ENCODE data around the gene NBAS. TPM values are rescaled to one million over a fixed set of nuclear protein-coding genes. Genes with fewer than 3 reads are reported as not detected.
"Not testable (repeated sequence)": the region's sequence is repeated elsewhere in the genome, so short reads cannot be mapped to it uniquely, and the experiment has no call there.

Gene NBAS
- total and polyA plus RNA-seq, 2 of the 4 experiments (the other 2 are of a cell fraction) = 22.3 to 105 TPM

GRCh38 chr2:15520346-15520745, 40.8 kb downstream of the NBAS start:
- H3K4ac ChIP-seq (ENCODE audit: low read depth, low read length) = no peak overlapping the region
- H3K56ac ChIP-seq (ENCODE audit: extremely low read depth, insufficient read depth, low read length) = no peak overlapping the region
- no peak overlapping the region for H3K4me2 ChIP-seq (ENCODE audit: low read depth, low read length)
- dilution Hi-C loops (cut with HindIII; ENCODE audit: low sequenced_read_pairs, unreplicated experiment) = no loop called here
- no peak overlapping the region for H3K4me3 ChIP-seq (ENCODE audit: insufficient read depth, low read depth, low read length)
- peaks cover 7% of the 10 kb centered on the region; the same call in 1 of the 2 replicates for H3K36me3 ChIP-seq (ENCODE audit: control insufficient read depth, insufficient read depth, low read length)
- H2BK15ac ChIP-seq (ENCODE audit: low read depth, low read length) = no peak overlapping the region
- no peak for TF ChIP-seq POLR2A (IDR thresholded peaks at IDR 0.05; ENCODE audit: low read depth, low read length)
- no peak for TF ChIP-seq CEBPB (IDR thresholded peaks at IDR 0.05; ENCODE audit: low read depth, low read length)
- TF ChIP-seq FOS (IDR thresholded peaks at IDR 0.05; ENCODE audit: low read depth, low read length) = no peak
- TF ChIP-seq NFE2L2 (IDR thresholded peaks at IDR 0.05; ENCODE audit: low read depth, low read length) = no peak
- ChIA-PET POLR2A (ENCODE audit: unreplicated experiment) (no interaction called here), CTCF (no interaction called here)
- H3K27me3 ChIP-seq (ENCODE audit: control insufficient read depth, insufficient read depth, low read length) = no peaks in the 10 kb centered on the region
- no peak overlapping the region for H4K8ac ChIP-seq (ENCODE audit: low read depth in 2 of 2, low read length in 2 of 2)
- no peak overlapping the region for H4K91ac ChIP-seq (ENCODE audit: insufficient read depth, low read depth, low read length)
- H2BK20ac ChIP-seq (ENCODE audit: low read depth, low read length) = no peak overlapping the region
- H2BK5ac ChIP-seq (ENCODE audit: low read depth, low read length, poor library complexity, severe bottlenecking) = no peak overlapping the region
- H3K4me1 ChIP-seq (ENCODE audit: control insufficient read depth, insufficient read depth, low read length) = no peaks in the 10 kb centered on the region
- DNase-seq (no peak), ATAC-seq (ENCODE audit: low read depth) (no peak)
- no peaks in the 10 kb centered on the region for H4K20me1 ChIP-seq (ENCODE audit: insufficient read depth, low read length)
- H3K79me1 ChIP-seq (ENCODE audit: low read depth in 1 of 2, low read length in 2 of 2) = peaks cover 0 to 4% of the 10 kb centered on the region in 2 experiments; a peak in 2 of 4 replicates
- H2AFZ ChIP-seq (replicated peaks; ENCODE audit: low read length, poor library complexity) = no peak overlapping the region
- peaks cover 8% of the 10 kb centered on the region; the same call in 1 of the 2 replicates for H3K9me1 ChIP-seq (ENCODE audit: insufficient read depth, low read length)
- no peak overlapping the region for H3K14ac ChIP-seq (replicated peaks; ENCODE audit: low read depth, low read length)
- H4K5ac ChIP-seq (ENCODE audit: low read depth, low read length) = no peak overlapping the region
- H2BK120ac ChIP-seq (ENCODE audit: low read depth, low read length) = no peak overlapping the region
- in situ Hi-C loops (cut with MboI; ENCODE audit: low sequenced_read_pairs) = no loop called here
- H2AK5ac ChIP-seq (ENCODE audit: low read depth, low read length) = no peak overlapping the region
- BruUV-seq (replicated peaks) = no TSS peak
- H3K18ac ChIP-seq (ENCODE audit: low read depth, low read length) = no peak overlapping the region
- H3K9me3 ChIP-seq (ENCODE audit: control insufficient read depth, insufficient read depth, low read length) = no peaks in the 10 kb centered on the region
- no peak overlapping the region for H3K23ac ChIP-seq (ENCODE audit: low read depth, low read length)
- intact Hi-C loops (cut with micrococcal nuclease) = no loop called here
- no peak overlapping the region for H2AK9ac ChIP-seq (replicated peaks; ENCODE audit: low read depth, low read length, poor library complexity)
- no peak overlapping the region for H3K9ac ChIP-seq (ENCODE audit: low read depth, low read length)
- WGBS, 2 experiments (ENCODE audit: extremely low coverage in 2 of 2, insufficient read length in 1 of 2) = no CpG with 5 or more reads among the region's 5 CpGs
- H3K27ac ChIP-seq (ENCODE audit: insufficient read depth, low read length) = no peak overlapping the region

- H4K5ac ChIP-seq (ENCODE audit: low read depth, low read length); H3K56ac ChIP-seq (ENCODE audit: extremely low read depth, insufficient read depth, low read length); H3K9me3 ChIP-seq (ENCODE audit: control insufficient read depth, insufficient read depth, low read length); BruUV-seq (replicated peaks); H3K4me1 ChIP-seq (ENCODE audit: control insufficient read depth, insufficient read depth, low read length); H3K9ac ChIP-seq (ENCODE audit: low read depth, low read length); H3K27ac ChIP-seq (ENCODE audit: insufficient read depth, low read length); POLR2A ChIA-PET (ENCODE audit: unreplicated experiment); H2BK5ac ChIP-seq (ENCODE audit: low read depth, low read length, poor library complexity, severe bottlenecking); H4K91ac ChIP-seq (ENCODE audit: insufficient read depth, low read depth, low read length); H2BK120ac ChIP-seq (ENCODE audit: low read depth, low read length); H3K4ac ChIP-seq (ENCODE audit: low read depth, low read length); dilution Hi-C loops (cut with HindIII; ENCODE audit: low sequenced_read_pairs, unreplicated experiment); intact Hi-C loops (cut with micrococcal nuclease); H2AFZ ChIP-seq (replicated peaks; ENCODE audit: low read length, poor library complexity); H4K8ac ChIP-seq (ENCODE audit: low read depth in 2 of 2, low read length in 2 of 2); H3K23ac ChIP-seq (ENCODE audit: low read depth, low read length); DNase-seq; in situ Hi-C loops (cut with MboI; ENCODE audit: low sequenced_read_pairs); H2BK20ac ChIP-seq (ENCODE audit: low read depth, low read length); H4K20me1 ChIP-seq (ENCODE audit: insufficient read depth, low read length); H3K27me3 ChIP-seq (ENCODE audit: control insufficient read depth, insufficient read depth, low read length); H3K79me1 ChIP-seq (ENCODE audit: low read depth in 1 of 2, low read length in 2 of 2); H3K14ac ChIP-seq (replicated peaks; ENCODE audit: low read depth, low read length); H2AK5ac ChIP-seq (ENCODE audit: low read depth, low read length); CTCF ChIA-PET; H2AK9ac ChIP-seq (replicated peaks; ENCODE audit: low read depth, low read length, poor library complexity); H3K4me2 ChIP-seq (ENCODE audit: low read depth, low read length); H3K9me1 ChIP-seq (ENCODE audit: insufficient read depth, low read length); H3K36me3 ChIP-seq (ENCODE audit: control insufficient read depth, insufficient read depth, low read length); H3K18ac ChIP-seq (ENCODE audit: low read depth, low read length); ATAC-seq (ENCODE audit: low read depth); H3K4me3 ChIP-seq (ENCODE audit: insufficient read depth, low read depth, low read length); H2BK15ac ChIP-seq (ENCODE audit: low read depth, low read length): not testable (repeated sequence)
- no CpG with 5 or more reads among the region's 3 CpGs for WGBS, 2 experiments (ENCODE audit: extremely low coverage in 2 of 2, insufficient read length in 1 of 2)
Measured at GRCh38 chr2:15518759-15519158, 42.4 kb downstream of the NBAS start.

All from IMR-90 (cell line).